Measurements from ENCODE around the gene YY1.

DNA sequence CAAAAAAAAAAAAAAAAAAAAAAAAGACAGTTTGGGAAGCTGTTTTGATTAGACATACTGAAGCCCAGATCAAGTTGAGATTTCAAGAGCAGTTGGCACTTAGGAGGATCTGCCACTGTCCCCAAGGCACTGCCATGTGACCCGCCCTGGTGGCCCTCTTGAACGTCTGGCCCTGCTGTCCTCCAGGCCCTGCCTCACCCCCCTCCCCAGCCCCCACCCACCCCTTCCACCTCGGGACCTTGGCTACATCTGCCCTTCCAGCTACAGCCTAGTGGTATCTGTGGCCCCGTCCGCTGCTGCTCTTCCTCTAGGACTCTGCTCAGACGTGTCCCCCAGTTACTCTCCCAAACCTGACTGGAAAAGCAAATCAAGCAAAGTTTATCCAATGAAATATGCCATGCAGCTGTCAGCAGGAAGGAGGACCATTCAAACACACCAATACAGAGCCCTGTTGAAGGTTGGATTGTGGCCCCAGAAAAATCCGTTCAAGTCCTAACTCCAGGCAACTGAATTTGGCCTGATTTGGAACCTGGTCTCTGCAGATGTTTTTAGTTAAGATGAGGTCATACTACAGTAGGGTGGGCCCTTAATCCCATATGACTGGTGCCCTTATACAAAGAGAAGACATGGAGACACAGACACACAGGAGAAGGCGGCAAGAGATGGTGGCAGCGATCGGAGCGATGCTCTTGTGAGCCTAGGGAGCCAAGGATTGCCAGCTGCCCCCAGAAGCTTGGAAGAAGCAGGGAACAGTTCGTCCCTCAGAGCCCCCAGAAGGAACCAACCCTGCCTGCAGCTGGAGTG is 49.6 kb downstream of the YY1 start:
- TF ChIP-seq, protein P1, sequence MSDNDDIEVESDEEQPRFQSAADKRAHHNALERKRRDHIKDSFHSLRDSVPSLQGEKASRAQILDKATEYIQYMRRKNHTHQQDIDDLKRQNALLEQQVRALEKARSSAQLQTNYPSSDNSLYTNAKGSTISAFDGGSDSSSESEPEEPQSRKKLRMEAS (IDR thresholded peaks at IDR 0.05), result no peak
- TF ChIP-seq, protein P2, sequence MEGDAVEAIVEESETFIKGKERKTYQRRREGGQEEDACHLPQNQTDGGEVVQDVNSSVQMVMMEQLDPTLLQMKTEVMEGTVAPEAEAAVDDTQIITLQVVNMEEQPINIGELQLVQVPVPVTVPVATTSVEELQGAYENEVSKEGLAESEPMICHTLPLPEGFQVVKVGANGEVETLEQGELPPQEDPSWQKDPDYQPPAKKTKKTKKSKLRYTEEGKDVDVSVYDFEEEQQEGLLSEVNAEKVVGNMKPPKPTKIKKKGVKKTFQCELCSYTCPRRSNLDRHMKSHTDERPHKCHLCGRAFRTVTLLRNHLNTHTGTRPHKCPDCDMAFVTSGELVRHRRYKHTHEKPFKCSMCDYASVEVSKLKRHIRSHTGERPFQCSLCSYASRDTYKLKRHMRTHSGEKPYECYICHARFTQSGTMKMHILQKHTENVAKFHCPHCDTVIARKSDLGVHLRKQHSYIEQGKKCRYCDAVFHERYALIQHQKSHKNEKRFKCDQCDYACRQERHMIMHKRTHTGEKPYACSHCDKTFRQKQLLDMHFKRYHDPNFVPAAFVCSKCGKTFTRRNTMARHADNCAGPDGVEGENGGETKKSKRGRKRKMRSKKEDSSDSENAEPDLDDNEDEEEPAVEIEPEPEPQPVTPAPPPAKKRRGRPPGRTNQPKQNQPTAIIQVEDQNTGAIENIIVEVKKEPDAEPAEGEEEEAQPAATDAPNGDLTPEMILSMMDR (IDR thresholded peaks at IDR 0.05), result no peak
- TF ChIP-seq, protein P3, sequence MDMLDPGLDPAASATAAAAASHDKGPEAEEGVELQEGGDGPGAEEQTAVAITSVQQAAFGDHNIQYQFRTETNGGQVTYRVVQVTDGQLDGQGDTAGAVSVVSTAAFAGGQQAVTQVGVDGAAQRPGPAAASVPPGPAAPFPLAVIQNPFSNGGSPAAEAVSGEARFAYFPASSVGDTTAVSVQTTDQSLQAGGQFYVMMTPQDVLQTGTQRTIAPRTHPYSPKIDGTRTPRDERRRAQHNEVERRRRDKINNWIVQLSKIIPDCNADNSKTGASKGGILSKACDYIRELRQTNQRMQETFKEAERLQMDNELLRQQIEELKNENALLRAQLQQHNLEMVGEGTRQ (IDR thresholded peaks at IDR 0.05), result no peak
- TF ChIP-seq TP53 (CRISPR knock-in tag; IDR thresholded peaks at IDR 0.05) (no peak), CBX8 (IDR thresholded peaks at IDR 0.05) (no peak)
- TF ChIP-seq, protein P4, sequence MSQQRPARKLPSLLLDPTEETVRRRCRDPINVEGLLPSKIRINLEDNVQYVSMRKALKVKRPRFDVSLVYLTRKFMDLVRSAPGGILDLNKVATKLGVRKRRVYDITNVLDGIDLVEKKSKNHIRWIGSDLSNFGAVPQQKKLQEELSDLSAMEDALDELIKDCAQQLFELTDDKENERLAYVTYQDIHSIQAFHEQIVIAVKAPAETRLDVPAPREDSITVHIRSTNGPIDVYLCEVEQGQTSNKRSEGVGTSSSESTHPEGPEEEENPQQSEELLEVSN (IDR thresholded peaks at IDR 0.05; ENCODE audit: borderline replicate concordance, low read depth), result no peak

Measured in A549 (cell line).